Activated B cell treated with CpG ODN at 0.5 μM for 24 hours (primary cell): ENCODE measurements around the gene RANBP9. TPM values are rescaled to one million over a fixed set of nuclear protein-coding genes. Genes with fewer than 3 reads are reported as not detected.

Experiments used
- ATAC-seq: fragments of 200-7000 bp; cut with Tn5 transposase; one replicate; pipeline ENCODE4 v1.10.0; 2021; ENCODE audit warnings: low read depth, mild to moderate bottlenecking, moderate library complexity
- CTCF ChIA-PET: fragments of 350-600 bp; sonication (Branson Sonifier 250); formaldehyde crosslinking; loops from one replicate; lab custom pipeline; 2021; ENCODE audit warnings: antibody characterized with exemption; lab: Charles Lee
- POLR2A ChIA-PET: fragments of 350-600 bp; sonication (Branson Sonifier 250); formaldehyde crosslinking; loops from one replicate; lab custom pipeline; 2021; ENCODE audit warnings: antibody characterized with exemption; lab: Charles Lee
- DNase-seq: peaks from one replicate; pipeline ENCODE4 v3.0.0; 2022
- H3K27ac Mint-ChIP-seq: one replicate; pipeline ENCODE4 v1.8.0; 2020; ENCODE audit warnings: mixed read lengths
- H3K27me3 Mint-ChIP-seq: one replicate; pipeline ENCODE4 v1.8.0; 2021; ENCODE audit warnings: mixed read lengths
- H3K36me3 Mint-ChIP-seq: one replicate; pipeline ENCODE4 v1.8.0; 2021; ENCODE audit warnings: low read depth, mixed read lengths
- H3K4me1 Mint-ChIP-seq: one replicate; pipeline ENCODE4 v1.8.0; 2021; ENCODE audit warnings: mixed read lengths
- H3K4me3 Mint-ChIP-seq: one replicate; pipeline ENCODE4 v1.8.0; 2020; ENCODE audit warnings: mild to moderate bottlenecking, mixed read lengths
- H3K9me3 Mint-ChIP-seq: one replicate; pipeline ENCODE4 v1.8.0; 2020; ENCODE audit warnings: mixed read lengths
- CTCF ChIP-seq: fragments of 200-600 bp; IDR thresholded peaks from one replicate; pipeline ENCODE4 v1.8.0; 2022; ENCODE audit warnings: antibody characterized with exemption, mild to moderate bottlenecking
- intact Hi-C: fragments of 100-400 bp; cut with micrococcal nuclease; formaldehyde crosslinking; loops from one replicate; pipeline ENCODE4 v1.15.1; 2024
- total RNA-seq: library from RNA; stranded (reverse); gene quantifications from 2 replicates; pipeline ENCODE4 v1.2.3, GENCODE V29; 2022

Gene RANBP9
- total RNA-seq, 1 donor from 2014 or later, result 34.7 TPM

GRCh38 chr6:13743736-13744127 lies 32.1 kb upstream of the RANBP9 start:
- ATAC-seq (no peak), DNase-seq (no peak)
- ChIA-PET CTCF (no interaction called here), POLR2A (no interaction called here)
- Mint-ChIP-seq H3K36me3 (no peaks in the 10 kb centered on the region), H3K4me1 (no peaks in the 10 kb centered on the region), H3K27ac (no peak overlapping the region), H3K27me3 (no peaks in the 10 kb centered on the region), H3K4me3 (no peak overlapping the region), H3K9me3 (no peaks in the 10 kb centered on the region)
- intact Hi-C loops, result no loop called here
- no peak for TF ChIP-seq CTCF

- TF ChIP-seq CTCF, result no peak
- peak overlapping the region; percentile 53 for H3K4me3 Mint-ChIP-seq
- H3K27ac Mint-ChIP-seq, result no peak overlapping the region
- DNase-seq, result no peak
- POLR2A ChIA-PET, result no interaction called here
- H3K4me1 Mint-ChIP-seq, result no peaks in the 10 kb centered on the region
- CTCF ChIA-PET, result no interaction called here
- no peaks in the 10 kb centered on the region for H3K27me3 Mint-ChIP-seq
- H3K36me3 Mint-ChIP-seq, result no peaks in the 10 kb centered on the region
- no peak for ATAC-seq
- H3K9me3 Mint-ChIP-seq, result no peaks in the 10 kb centered on the region
- intact Hi-C loops, result no loop called here
Measured at GRCh38 chr6:13742961-13743735, 31.5 kb upstream of the RANBP9 start.

GRCh38 chr6:13741365-13741764 lies 29.7 kb upstream of the RANBP9 start:
- ATAC-seq (no peak), DNase-seq (no peak)
- CTCF ChIA-PET, result no interaction called here
- H3K27ac Mint-ChIP-seq, result no peak overlapping the region
- H3K4me3 Mint-ChIP-seq, result no peak overlapping the region
- H3K36me3 Mint-ChIP-seq, result no peaks in the 10 kb centered on the region
- no peaks in the 10 kb centered on the region for H3K4me1 Mint-ChIP-seq
- no peaks in the 10 kb centered on the region for H3K9me3 Mint-ChIP-seq
- no peak for TF ChIP-seq CTCF
- intact Hi-C loops, result no loop called here
- no peaks in the 10 kb centered on the region for H3K27me3 Mint-ChIP-seq
- POLR2A ChIA-PET, result no interaction called here

- Mint-ChIP-seq H3K27ac (no peak overlapping the region), H3K4me1 (no peaks in the 10 kb centered on the region), H3K27me3 (peaks cover 5% of the 10 kb centered on the region), H3K36me3 (no peaks in the 10 kb centered on the region), H3K9me3 (no peaks in the 10 kb centered on the region), H3K4me3 (no peak overlapping the region)
- intact Hi-C loops, result no loop called here
- POLR2A ChIA-PET, result no interaction called here
- no peak for ATAC-seq
- DNase-seq, result no peak
- no peak for TF ChIP-seq CTCF
- CTCF ChIA-PET, result interaction anchor here (0.7 kb wide), 1 partner anchor 55 kb away, joined by 3 read pairs; no protein-coding TSS in a partner anchor
Measured at GRCh38 chr6:13735031-13735430, 23.4 kb upstream of the RANBP9 start.

GRCh38 chr6:13733178-13733887 lies 21.7 kb upstream of the RANBP9 start:
- Mint-ChIP-seq H3K4me3 (no peak overlapping the region), H3K27me3 (peaks cover 5% of the 10 kb centered on the region), H3K27ac (no peak overlapping the region), H3K36me3 (no peaks in the 10 kb centered on the region), H3K9me3 (no peaks in the 10 kb centered on the region), H3K4me1 (no peaks in the 10 kb centered on the region)
- intact Hi-C loops, result no loop called here
- ATAC-seq (no peak), DNase-seq (no peak)
- POLR2A ChIA-PET, result interaction anchor here (0.5 kb wide), 1 partner anchor 23 kb away, joined by 7 read pairs; no protein-coding TSS in a partner anchor
- TF ChIP-seq CTCF, result no peak
- CTCF ChIA-PET, result no interaction called here
